ENCODE results near the gene TSNAXIP1. TPM values are rescaled to one million over a fixed set of nuclear protein-coding genes. Genes with fewer than 3 reads are reported as not detected.

The TSNAXIP1 gene
- total RNA-seq, 1 experiment from 2014 or later = 0.11 TPM

DNA sequence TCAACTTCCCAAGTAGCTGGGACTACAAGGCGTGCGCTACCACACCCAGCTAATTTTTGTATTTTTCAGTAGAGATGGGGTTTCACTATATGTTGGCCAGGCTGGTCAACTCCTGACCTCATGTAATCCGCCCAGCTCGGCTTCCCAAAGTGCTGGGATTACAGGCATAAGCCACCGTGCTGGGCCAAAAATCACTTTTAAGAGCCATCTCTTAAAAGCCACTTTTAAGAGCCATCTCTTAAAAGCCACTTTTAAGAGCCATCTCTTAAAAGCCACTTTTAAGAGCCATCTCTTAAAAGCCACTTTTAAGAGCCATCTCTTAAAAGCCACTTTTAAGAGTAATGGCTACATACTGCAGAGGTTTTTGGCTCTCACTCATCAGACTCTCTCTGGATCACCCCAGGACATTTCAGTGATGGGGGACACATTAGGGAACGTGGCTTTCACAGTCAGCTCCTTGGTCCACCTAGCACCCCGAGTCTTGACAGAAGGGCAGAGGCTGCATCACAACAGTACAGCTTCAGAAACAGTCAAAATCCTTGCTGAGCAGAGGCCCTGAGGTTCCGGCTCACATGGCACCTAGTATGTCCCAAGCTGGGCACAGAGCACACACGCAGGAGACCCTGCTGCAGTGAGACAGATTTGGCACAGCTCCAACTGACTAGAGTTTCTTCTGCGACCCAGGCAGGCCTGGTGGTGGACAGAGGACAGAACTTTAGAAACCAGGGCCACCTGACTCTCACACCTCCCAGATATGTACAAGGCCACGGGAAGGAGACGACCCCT, 23.9 kb upstream of the TSNAXIP1 start:
- DNase-seq (ENCODE audit: low read depth) = no peak

DNA sequence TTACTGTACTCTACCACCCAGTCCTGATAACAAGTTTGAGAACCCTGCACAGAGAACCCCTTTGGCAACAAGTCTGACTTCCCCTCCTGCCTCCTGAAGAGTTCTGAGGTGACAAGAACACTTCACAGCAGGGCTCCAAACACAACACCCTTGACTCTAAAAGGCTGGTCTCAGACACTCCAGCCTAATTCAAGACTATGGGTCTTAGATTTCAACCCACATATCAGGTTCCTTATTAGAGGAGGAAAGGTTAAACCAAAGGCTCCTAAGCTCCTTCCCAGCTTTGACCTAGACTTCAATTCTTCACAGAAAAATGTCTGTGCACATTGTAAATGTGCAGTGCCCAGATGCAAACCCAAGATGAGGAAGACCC, 23.4 kb upstream of the TSNAXIP1 start:
- no peak for DNase-seq (ENCODE audit: low read depth)

- no peak for DNase-seq (ENCODE audit: low read depth)
Measured at GRCh38 chr16:67786491-67786890, 20.2 kb upstream of the TSNAXIP1 start.

DNA sequence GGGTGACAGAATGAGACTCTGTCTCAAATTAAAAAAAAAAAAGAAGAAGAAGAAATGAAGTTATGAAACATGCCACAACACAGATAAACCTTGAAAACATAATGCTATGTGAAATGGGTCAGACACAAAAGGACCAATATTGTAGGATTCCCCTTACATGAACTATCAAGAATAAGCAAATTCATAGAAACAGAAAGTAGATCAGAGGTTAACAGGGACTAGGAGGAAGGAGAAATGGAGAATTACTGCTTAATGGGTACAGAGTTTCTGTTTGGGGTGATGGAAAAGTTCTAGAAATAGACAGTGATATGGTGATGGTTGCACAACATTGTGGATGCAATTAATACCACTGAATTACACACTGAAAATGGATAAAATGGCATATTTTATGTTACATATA, 16.6 kb upstream of the TSNAXIP1 start:
- DNase-seq (ENCODE audit: low read depth) = no peak

- DNase-seq (ENCODE audit: low read depth) = no peak
Measured at GRCh38 chr16:67796099-67796718, 10.5 kb upstream of the TSNAXIP1 start.

DNA sequence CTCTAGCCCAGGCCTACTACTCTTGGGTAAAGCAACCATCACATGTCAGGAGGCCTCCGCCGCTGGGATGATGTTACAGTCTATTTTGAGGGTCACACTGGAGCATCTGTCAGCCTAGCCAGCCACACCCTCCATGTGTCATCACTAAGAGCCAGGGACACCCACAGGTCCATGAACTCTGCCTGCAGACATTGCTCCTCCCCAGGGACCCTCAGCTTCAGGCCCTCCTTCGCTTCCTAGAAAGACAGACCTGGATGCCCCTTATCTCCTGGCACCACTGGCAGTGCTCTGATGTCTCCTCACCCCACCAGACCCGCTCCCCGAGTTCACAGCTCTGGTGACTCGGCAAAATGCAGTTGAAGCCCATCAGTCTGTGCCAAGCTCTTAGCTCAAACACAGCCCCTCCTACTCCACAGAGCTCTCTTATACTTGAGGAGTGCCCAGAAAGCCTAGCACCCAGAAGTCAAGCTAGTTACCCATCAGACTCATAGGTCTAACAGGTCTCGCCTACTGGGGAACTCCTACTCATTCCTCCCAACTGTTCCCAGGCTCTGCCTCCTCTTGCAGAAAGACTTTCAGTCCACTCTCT, 6.3 kb upstream of the TSNAXIP1 start:
- no peak for DNase-seq (ENCODE audit: low read depth)

DNA sequence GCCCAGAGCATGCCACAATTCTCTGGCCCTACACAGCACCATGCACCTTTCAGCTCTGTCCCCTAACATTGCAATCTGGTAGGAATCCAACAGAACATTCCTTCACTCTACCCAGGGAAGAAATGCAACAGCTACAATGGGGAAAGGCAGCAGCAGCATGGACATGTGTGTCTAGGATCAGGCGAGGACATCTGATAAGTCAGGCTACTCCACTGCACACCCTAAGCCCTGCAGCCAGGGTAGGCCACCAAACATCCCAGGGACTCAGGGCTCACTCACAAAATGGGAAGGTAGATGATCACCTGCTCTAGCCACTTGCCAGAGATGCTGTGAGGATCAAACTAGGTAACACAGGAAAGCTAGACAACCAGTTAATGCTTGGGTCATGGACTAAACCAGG, 5.4 kb upstream of the TSNAXIP1 start:
- DNase-seq (ENCODE audit: low read depth) = no peak

- no peak for DNase-seq (ENCODE audit: low read depth)
Measured at GRCh38 chr16:67801883-67802282, 4.8 kb upstream of the TSNAXIP1 start.

DNA sequence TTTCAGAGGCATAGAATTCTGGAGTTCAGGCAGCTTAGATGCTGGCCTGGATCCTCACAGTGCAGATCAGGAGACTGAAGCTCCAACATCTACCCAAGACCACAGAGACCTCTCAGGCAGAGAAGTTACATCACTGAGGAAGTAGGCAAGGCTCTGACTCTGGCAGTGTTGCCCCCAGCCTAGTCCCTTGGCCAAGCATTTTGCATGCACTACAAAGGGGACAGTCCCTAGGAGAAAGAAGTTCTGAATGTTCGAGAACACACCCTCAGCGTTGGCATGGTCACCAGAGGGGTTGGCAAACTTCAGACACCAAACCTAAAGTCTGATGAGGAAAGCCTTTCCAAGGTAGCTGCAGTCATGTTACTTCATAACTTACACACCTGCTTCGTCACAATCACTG, 2.8 kb upstream of the TSNAXIP1 start:
- no peak for DNase-seq (ENCODE audit: low read depth)

GRCh38 chr16:67804853-67805542, 1.7 kb upstream of the TSNAXIP1 start:
- DNase-seq (ENCODE audit: low read depth) = no peak

GRCh38 chr16:67805718-67806427, 816 bp upstream of the TSNAXIP1 start:
- peak; percentile 6 for DNase-seq (ENCODE audit: low read depth)

DNA sequence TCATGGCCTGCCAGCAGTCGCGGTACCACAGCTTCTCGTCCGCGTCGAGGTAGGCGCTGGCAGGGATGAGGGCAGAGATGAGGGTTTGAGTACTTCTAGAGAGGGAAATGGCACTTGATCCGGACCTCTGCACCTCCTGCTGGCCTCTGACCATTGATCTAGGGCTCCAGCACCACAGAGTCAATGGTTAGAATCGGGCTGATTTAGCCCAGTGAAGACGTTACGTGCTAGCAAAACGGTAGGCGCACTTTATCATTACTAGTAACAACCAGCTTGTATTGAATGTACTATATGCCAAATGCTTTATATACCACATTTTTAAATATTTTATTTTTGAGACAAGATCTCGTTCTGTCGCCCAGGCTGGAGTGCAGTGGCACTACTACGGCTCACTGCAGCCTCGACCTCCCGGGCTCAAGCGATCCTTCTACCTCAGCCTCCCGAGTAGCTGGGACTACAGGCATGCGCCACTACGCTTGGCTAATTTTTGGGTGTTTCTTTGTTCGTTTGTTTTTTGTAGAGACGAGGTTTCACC, 526 bp downstream of the TSNAXIP1 start:
- DNase-seq (ENCODE audit: low read depth) = no peak

DNA sequence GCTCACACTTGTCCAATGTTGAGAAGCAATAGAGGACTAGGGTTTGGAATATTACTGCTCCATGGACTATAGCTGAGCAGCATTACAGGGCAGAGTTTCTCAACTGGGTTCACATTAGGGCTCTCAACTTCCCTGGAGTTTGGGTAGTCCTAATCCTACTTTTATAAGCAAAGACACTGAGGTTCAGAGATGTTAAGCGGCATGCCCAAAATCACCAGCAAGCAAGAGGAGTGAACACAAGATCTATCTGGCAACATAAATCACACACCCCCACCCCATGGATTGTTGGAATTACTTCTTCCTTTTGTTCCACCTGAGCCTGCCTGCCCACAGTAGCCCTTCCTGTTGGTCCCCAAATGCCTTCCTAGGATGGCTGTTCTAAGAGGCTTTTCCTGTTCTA, 5.2 kb downstream of the TSNAXIP1 start:
- DNase-seq (ENCODE audit: low read depth) = no peak

GRCh38 chr16:67814567-67814966, 7.9 kb downstream of the TSNAXIP1 start:
- no peak for DNase-seq (ENCODE audit: low read depth)

GRCh38 chr16:67820608-67821259, 14.0 kb downstream of the TSNAXIP1 start:
- DNase-seq (ENCODE audit: low read depth) = no peak

DNA sequence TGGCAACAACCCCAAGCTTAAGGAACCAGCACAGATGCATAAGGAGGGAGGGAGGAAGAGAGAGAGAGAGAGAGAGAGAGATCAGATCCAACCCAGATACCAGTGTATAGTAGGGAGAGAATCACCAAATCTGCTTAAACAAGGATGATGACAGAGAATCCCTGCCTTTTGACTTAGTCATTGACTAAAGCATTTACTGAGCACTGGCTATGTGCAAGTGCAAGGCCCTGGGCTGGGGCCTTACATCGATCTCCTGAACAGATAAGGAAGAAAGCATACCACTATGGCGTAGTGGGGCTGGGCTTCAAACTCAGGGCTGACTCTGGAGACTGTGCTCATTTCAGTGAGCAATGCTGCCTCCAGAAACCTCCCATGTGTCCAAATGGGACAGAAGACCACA, 15.8 kb downstream of the TSNAXIP1 start:
- no peak for DNase-seq (ENCODE audit: low read depth)

DNA sequence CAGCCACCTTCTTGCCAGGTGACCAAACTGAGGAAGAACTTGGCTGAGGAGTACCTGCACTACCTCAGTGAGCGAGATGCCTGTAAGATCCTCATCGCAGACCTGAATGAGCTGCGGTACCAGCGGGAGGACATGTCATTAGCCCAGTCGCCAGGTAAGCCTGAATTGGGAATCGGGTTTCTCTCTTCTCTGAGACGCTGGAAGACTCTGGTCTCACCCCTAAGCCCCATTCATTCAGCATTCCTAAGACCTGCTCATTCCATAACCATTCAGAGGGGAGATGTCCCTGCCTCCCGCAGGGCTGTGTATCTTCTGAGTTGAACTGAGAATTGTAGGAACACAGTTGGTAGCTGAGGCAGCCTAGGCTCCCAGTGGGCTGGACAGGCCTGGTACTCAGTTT, 18.4 kb downstream of the TSNAXIP1 start:
- DNase-seq (ENCODE audit: low read depth) = no peak

DNA sequence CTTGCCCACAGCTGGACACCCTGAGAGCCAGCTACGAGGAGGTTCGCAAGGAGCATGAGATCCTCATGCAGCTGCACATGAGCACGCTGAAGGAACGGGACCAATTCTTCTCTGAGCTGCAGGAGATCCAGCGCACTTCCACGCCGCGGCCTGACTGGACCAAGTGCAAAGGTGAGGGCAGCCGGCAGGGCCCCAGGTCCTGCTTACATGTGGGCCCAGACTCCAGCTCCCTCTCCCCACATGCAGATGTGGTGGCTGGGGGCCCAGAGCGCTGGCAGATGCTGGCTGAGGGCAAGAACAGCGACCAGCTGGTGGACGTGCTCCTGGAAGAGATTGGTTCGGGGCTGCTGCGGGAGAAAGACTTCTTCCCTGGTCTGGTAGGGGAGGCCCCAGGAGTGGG, 19.2 kb downstream of the TSNAXIP1 start:
- DNase-seq (ENCODE audit: low read depth) = no peak

GRCh38 chr16:67828651-67829050, 22.0 kb downstream of the TSNAXIP1 start:
- no peak for DNase-seq (ENCODE audit: low read depth)

GRCh38 chr16:67833030-67833414, 26.3 kb downstream of the TSNAXIP1 start:
- DNase-seq (ENCODE audit: low read depth) = peak; percentile 66
